H7 (cell line): ENCODE data around the gene SLC44A3. TPM values are rescaled to one million over a fixed set of nuclear protein-coding genes. Genes with fewer than 3 reads are reported as not detected.
A peak's percentile ranks its signal among the peaks of the same experiment; 100 is the strongest.

Experiments used
- DNase-seq: peaks from one replicate; pipeline ENCODE4 v3.0.0; 2012
- H3K27me3 ChIP-seq: 2 replicates; pipeline ENCODE4 v1.6.0; 2011; ENCODE audit warnings: mild to moderate bottlenecking, low read length; ENCODE audit not compliant: control insufficient read depth, insufficient read depth
- H3K36me3 ChIP-seq: replicated peaks from 2 replicates; pipeline ENCODE4 v1.5.1; 2011; ENCODE audit warnings: low read length; ENCODE audit not compliant: control insufficient read depth, insufficient read depth
- H3K4me3 ChIP-seq: 2 replicates; pipeline ENCODE4 v1.5.1; 2011; ENCODE audit warnings: low read depth, mild to moderate bottlenecking, control low read depth, low read length, moderate library complexity; ENCODE audit not compliant: insufficient read depth
- total RNA-seq: library from RNA; depleted of rRNA; stranded (reverse); fragments of >200 nt; shearing (Covaris generic); gene quantifications from 2 replicates; pipeline ENCODE4 v1.2.3, GENCODE V29; 2014

SLC44A3 gene
- total RNA-seq, 1 experiment from 2014 or later: 0.83 TPM

DNA sequence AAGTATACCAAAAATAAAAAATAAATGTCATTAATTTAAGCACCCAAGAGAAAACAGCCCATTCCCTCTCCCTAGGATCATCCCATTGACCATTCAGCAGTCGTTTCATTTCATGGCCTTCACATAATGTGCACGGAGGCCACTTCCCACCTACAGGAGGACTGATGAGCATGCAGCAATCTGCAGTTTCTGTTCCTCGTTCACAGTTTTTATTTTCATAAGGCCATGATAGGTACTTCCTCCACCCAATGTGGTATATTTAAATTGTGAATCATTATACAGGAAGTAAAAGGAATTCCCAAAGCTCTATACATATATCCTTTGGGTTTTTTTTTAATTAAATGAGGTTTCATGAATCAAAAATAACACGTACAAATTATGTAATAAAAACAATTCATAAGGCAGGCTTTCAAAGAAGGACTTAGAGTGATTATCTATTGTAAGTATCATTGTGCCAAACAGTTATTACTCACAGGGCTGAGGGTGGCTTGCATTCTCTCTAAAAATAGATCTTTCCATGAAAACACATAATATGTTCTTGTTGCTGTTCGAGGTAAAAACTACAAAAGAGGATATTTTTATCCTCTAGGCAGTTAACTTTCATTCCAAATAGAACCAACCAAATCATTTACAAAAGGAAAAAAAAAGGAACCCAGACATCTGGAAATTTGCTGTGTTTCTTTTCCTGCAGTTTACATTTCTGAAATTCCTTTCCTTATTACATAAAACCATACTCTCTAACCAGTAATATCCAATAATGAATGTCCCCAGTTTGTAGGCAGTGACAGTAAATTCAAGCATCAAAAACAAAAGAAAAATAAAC is 27.5 kb upstream of the SLC44A3 start:
- no peaks in the 10 kb centered on the region for H3K27me3 ChIP-seq
- H3K36me3 ChIP-seq: no peaks in the 10 kb centered on the region
- H3K4me3 ChIP-seq: no peak overlapping the region
- no peak for DNase-seq

DNA sequence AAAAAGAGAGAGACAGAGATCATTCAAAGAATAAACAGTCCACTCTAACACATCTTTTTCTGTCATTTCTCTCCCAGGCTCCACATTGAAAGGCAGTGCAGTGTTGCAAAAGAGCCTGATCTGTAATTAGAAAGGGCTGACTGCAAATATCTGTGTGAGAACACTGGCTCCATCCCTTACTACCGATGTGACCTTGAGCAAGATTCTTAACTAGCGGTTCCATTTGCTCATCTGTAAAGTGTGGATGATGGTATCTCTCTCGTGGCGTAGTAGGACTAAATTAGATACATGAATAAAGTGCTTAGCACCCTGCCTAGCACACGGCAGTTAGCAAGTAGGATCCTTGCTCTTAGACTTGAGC is 26.9 kb upstream of the SLC44A3 start:
- H3K4me3 ChIP-seq: no peak overlapping the region
- H3K36me3 ChIP-seq: no peaks in the 10 kb centered on the region
- H3K27me3 ChIP-seq: no peaks in the 10 kb centered on the region
- no peak for DNase-seq

DNA sequence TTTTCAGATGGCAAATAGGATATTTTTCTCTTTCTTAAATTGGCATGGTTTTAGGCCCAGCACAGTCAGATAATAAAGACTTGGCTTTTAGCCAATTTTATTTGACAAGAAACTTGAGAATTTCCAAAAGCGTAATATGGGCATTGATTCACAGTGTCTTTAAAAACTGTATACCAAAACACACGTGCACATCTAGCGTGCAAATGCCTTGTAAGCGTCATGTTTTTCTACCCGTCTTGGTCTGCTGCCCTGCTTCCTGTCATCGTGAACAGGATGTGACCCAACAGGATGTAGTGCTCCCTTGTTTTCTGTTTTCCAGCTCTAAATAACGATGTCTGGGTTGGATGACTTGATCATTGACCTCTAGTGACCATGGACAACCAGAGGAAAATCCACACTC is 24.7 kb upstream of the SLC44A3 start:
- Histone ChIP-seq H3K4me3 (no peak overlapping the region), H3K27me3 (no peaks in the 10 kb centered on the region), H3K36me3 (no peaks in the 10 kb centered on the region)
- DNase-seq: no peak

DNA sequence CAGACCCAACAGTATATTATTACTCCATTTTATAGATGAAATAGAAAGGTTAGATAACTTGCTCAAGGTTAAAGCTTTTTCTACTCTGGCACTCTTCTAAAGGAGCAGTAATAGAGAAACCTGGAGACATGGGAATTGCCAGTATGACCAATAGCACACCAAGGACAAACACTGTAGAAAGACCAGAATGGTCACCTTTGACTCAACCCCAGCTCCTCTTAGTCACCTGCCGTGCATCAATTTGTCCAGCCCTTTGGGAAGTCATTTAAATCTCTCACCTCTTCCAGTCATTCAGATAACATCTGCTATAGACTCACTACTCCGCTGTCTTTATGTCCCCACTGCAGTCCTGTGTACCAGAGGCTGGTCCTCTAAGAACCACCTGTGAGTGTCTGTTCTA is 23.9 kb upstream of the SLC44A3 start:
- Histone ChIP-seq H3K4me3 (no peak overlapping the region), H3K36me3 (no peaks in the 10 kb centered on the region), H3K27me3 (no peaks in the 10 kb centered on the region)
- DNase-seq: no peak

DNA sequence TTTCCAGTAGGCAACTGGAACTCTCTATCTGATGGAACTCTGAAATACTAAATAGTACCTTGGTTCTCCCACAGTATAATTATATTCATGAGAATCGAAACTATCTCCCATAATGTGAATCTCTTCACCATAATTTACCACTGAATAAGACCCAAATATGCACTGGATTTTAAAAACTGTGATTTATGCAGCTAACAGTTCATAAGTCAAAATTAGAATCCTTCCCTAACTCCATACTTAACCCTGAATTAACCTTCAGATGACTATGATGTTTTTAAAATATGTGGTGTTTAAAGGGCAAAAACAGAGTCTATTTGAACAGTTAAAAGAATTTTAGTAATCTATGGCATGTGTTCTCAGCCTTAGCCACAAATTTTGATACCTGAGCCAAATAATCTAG is 22.9 kb upstream of the SLC44A3 start:
- H3K27me3 ChIP-seq: no peaks in the 10 kb centered on the region
- no peak for DNase-seq
- no peaks in the 10 kb centered on the region for H3K36me3 ChIP-seq
- no peak overlapping the region for H3K4me3 ChIP-seq

DNA sequence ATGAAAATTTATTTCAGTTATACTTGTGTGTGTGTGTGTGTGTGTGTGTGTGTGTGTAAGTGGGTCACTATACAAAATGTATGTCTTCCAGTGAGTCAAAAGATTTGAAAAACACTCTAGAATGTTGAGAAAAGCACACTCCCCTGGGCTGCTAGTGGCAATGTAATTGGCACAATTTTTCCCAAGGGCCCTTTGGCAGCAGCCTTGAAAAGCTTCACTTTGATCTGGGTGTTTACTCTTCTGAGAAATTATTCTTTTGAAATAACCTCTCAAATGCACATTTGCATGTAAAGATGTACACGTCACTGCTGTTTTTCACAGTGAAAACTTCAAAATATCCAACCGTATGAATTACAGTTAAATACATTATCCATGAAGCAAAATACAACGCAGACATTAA is 22.1 kb upstream of the SLC44A3 start:
- H3K4me3 ChIP-seq: no peak overlapping the region
- H3K36me3 ChIP-seq: no peaks in the 10 kb centered on the region
- H3K27me3 ChIP-seq: no peaks in the 10 kb centered on the region
- DNase-seq: no peak

DNA sequence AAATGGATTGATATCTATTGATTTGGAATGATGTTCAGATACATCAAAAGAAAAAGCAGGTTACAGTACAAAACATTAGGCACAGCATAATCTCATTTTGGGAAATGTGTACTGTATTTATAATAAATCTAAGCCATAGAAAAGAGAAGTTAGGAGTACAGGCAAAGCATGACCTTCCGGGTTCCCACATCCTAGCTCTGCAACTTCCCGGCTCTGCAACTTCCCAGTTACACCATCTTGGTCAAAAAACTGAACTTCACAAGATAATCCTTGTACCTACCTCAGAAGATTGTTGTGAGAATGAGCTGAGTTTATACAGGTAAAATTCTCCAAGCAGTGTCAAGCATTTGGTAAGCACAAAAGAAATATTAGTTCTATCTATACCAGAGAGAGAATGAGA is 21.7 kb upstream of the SLC44A3 start:
- H3K4me3 ChIP-seq: no peak overlapping the region
- DNase-seq: no peak
- H3K27me3 ChIP-seq: no peaks in the 10 kb centered on the region
- no peaks in the 10 kb centered on the region for H3K36me3 ChIP-seq

DNA sequence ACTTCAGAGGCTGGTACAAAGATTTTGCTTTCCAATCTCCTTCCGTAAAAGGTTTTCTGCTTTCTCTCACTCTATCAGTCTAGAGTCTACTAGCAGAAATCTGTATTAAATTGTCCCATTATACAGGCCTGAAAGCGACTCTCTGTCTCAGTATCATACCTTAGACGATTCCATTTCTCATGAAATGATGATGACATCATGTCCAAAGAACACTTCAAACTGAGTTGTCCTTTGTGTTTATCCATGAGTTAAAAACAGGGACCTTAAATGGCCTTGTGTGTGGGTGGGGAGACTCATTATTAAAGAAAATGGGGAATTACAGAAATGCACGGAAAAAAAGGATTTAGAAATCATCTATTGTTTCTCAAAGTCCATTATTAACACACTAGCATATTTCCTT is 21.0 kb upstream of the SLC44A3 start:
- Histone ChIP-seq H3K36me3 (no peaks in the 10 kb centered on the region), H3K27me3 (no peaks in the 10 kb centered on the region), H3K4me3 (no peak overlapping the region)
- no peak for DNase-seq

DNA sequence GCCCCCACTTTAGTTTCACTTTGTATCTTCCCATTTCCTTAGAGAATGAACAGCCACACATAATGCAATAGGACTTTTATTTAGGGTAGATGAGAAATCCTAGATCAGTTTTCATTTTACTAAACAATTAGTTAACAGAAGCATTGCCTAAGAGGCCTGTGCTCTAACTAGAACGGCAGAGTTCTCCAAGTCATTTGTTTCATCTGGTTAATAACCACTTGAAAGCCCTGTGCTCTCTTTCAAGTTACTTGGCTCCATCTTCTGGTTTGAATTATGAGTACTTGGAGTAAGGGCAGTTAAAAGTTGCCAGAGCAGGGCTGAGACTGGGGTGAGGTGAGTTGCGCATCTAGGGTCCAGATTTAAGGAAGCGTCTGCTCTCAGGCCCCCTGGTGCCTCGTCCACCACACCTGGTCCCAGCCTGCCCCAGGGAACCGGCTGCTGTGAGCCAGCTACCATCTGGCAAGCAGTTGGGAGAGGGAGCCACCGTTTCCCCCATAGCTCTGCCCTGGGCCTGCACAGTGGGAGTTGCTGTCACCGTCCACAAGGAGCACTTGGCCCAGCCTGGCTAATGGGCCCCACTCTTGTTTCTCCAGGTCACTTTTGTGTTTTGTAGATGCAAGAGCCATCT is 18.1 kb upstream of the SLC44A3 start:
- no peaks in the 10 kb centered on the region for H3K36me3 ChIP-seq
- no peaks in the 10 kb centered on the region for H3K27me3 ChIP-seq
- no peak overlapping the region for H3K4me3 ChIP-seq
- DNase-seq: peak; percentile 43

DNA sequence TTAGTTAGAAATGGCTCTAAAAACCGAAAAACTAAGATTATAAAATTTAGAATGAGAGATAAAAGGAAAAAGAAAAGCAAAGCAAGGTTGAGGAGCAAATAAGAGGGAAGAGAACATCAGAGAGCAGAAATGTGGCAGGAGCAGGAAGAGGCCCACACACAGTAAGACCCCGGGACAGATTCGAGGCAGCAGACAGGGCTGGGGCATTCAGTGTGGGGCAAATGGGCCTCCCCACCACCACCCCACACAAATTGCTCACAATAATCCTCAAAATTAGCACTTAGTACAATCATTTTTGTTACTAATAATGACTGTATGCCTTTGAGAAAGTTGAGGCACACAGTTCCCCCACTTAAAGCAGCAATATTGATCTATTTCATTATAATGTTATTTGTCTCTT is 17.1 kb upstream of the SLC44A3 start:
- Histone ChIP-seq H3K4me3 (no peak overlapping the region), H3K27me3 (no peaks in the 10 kb centered on the region), H3K36me3 (no peaks in the 10 kb centered on the region)
- no peak for DNase-seq

DNA sequence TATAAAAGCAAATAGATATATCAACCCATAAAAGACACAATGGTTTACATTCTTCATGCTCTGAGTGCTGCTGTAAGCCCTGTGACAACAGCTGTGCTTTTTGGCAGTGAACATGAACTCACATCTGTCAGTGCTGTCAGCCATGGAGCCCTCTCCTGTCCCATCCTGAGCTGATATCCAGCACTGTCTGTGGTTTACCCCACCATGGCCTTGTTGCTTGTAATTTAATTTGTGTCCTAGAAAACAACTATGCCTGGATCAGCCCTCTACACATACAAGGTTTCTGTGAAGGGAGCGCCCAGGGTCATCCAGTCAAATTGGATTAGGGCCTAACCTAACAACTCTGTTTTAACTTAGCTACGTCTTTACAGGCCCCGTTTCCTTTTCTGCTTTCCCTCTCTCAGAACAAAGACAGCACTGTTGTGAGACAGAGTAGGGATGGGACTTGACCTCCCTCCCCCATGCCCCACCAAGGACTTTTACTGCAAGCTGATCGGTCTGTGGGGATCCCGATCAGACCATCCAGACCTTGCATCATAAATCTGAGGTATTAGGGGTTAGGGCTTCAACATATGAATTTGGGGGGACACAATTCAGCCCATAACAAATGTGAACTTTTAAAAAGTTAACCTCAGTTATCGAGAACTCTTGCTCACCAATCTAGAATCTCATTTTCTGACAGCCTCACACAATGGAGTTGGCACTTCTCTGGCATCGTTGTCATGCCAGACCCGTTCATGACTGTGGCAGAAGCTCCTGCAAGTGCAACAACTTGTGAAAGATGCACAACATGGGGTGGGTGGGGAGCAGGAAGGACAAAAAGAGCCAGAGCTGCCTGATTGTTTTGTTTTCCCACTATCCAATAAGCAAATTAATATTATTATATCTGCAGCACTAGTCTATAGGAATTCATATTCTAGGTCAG is 16.4 kb upstream of the SLC44A3 start:
- no peak overlapping the region for H3K4me3 ChIP-seq
- no peaks in the 10 kb centered on the region for H3K36me3 ChIP-seq
- no peak for DNase-seq
- no peaks in the 10 kb centered on the region for H3K27me3 ChIP-seq

DNA sequence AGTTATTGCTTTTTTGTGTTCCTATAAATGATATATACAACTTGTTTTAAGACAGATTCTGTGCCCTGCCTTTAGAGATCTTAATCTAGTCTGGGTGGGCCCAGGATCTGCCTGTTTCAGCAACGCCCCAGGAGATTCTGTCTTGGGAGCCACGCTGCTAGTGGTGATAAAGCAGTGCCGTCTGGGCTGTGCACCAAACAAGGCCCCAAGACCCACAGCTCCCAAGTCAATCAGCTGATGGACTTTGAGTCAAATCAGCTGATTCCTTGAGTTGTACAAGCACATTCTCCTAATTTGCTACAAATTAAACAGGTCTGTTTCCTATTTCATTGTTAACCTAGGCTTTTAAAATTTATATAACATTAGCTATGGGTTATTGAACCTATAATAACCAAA is 15.7 kb upstream of the SLC44A3 start:
- no peak overlapping the region for H3K4me3 ChIP-seq
- no peaks in the 10 kb centered on the region for H3K27me3 ChIP-seq
- no peaks in the 10 kb centered on the region for H3K36me3 ChIP-seq
- DNase-seq: no peak

DNA sequence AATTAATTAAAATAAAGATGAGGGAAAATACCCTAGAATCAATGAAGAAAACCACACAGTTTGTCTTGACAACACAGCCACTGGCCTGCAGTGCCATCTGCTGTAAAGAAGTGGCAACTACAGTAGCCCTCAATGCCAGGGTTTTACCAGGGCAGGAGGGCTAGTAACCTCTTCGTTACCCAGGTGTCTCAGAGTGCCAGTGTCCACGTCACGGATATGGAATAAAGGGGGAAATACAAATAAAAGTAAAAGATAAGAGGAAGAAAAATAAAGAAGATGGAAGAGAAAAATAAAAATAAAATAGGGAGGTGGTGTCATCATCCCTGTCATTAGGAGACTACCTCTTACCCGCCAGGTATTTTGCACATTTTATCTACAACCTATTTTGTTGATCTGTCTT is 14.2 kb upstream of the SLC44A3 start:
- H3K4me3 ChIP-seq: no peak overlapping the region
- peak; percentile 57 for DNase-seq
- H3K36me3 ChIP-seq: no peaks in the 10 kb centered on the region
- H3K27me3 ChIP-seq: peaks cover under 1% of the 10 kb centered on the region; the same call in 1 of the 2 replicates

DNA sequence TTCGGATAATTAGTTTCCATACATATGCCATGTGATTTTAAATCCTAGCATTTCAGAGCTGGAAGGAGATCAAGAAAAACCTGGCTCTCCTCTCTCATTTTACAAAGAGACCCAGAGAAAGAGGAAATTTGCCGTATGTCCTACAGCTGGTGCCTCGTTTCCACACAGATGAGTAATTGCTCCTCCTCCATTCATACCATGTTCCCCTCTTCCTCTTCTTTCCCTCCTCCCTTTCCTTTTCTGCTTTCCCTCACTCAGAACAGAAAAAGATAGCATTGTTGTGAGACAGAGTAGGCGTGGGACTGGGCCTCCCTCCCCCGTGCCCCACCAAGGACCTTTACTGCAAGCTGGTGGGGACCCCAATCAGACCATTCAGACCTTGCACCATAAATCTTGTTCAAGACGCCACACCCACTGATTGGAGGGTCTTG is 13.7 kb upstream of the SLC44A3 start:
- Histone ChIP-seq H3K36me3 (no peaks in the 10 kb centered on the region), H3K27me3 (peaks cover 5% of the 10 kb centered on the region; the same call in 1 of the 2 replicates), H3K4me3 (no peak overlapping the region)
- DNase-seq: no peak
